GM13976 (cell line): ENCODE results near the gene KLHL28.

Source experiments
- DNase-seq: peaks from one replicate; pipeline ENCODE4 v3.0.0; 2012; ENCODE audit warnings: low spot score
- in situ Hi-C: fragments of 300-500 bp; cut with MboI; formaldehyde crosslinking; loops from one replicate; pipeline ENCODE4 v1.12.0; 2022; ENCODE audit warnings: low sequenced_read_pairs, mixed read lengths, inconsistent platforms; ENCODE audit not compliant: unreplicated experiment
- TF ChIP-seq, protein P1 (sequence below): IDR thresholded peaks from 2 replicates; pipeline ENCODE4 v1.5.1; 2012; ENCODE audit warnings: borderline replicate concordance, mild to moderate bottlenecking; ENCODE audit not compliant: insufficient read depth; ENCODE audit errors: extremely low read depth, missing control alignments, control extremely low read depth

KLHL28 gene

DNA sequence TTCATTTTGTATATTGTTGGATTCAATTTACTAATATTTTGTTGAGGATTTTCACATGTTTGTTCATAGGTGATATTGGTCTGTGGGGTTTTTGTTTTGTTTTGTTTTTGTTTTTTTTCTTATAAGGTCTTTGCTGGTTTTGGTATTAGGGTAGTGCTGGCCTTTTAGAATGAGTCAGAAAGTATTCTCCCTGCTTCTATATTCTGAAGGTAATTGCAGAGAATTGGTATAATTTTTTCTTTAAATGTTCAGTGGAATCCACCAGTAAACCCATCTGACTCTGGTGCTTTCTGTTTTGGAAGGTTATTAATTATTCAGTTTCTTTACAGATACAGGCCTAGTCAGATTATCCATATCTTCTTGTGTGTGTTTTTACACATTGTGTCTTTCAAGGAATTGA, 9.2 kb upstream of the KLHL28 start:
- TF ChIP-seq, protein P1, sequence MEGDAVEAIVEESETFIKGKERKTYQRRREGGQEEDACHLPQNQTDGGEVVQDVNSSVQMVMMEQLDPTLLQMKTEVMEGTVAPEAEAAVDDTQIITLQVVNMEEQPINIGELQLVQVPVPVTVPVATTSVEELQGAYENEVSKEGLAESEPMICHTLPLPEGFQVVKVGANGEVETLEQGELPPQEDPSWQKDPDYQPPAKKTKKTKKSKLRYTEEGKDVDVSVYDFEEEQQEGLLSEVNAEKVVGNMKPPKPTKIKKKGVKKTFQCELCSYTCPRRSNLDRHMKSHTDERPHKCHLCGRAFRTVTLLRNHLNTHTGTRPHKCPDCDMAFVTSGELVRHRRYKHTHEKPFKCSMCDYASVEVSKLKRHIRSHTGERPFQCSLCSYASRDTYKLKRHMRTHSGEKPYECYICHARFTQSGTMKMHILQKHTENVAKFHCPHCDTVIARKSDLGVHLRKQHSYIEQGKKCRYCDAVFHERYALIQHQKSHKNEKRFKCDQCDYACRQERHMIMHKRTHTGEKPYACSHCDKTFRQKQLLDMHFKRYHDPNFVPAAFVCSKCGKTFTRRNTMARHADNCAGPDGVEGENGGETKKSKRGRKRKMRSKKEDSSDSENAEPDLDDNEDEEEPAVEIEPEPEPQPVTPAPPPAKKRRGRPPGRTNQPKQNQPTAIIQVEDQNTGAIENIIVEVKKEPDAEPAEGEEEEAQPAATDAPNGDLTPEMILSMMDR = no peak
- no peak for DNase-seq
- in situ Hi-C loops = no loop called here

DNA sequence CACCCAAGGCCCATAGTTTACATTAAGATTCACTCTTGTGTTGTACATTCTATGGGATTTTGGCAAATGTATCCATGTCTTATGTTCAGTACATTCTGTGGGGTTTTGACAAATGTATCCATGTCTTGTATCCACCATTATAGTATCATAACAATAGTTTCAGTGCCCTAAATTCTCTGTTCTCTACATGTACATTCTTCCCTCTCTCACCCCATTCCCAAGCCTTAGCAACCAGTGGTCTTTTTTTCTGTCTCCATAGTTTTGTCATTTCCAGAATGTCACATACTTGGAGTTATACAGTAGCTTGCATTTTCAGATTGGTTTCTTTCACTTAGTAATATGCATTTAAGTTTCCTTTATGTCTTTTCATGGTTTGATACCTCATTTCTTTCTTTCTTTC, 7.0 kb upstream of the KLHL28 start:
- in situ Hi-C loops = no loop called here
- no peak for DNase-seq
- TF ChIP-seq, protein P1 = no peak

DNA sequence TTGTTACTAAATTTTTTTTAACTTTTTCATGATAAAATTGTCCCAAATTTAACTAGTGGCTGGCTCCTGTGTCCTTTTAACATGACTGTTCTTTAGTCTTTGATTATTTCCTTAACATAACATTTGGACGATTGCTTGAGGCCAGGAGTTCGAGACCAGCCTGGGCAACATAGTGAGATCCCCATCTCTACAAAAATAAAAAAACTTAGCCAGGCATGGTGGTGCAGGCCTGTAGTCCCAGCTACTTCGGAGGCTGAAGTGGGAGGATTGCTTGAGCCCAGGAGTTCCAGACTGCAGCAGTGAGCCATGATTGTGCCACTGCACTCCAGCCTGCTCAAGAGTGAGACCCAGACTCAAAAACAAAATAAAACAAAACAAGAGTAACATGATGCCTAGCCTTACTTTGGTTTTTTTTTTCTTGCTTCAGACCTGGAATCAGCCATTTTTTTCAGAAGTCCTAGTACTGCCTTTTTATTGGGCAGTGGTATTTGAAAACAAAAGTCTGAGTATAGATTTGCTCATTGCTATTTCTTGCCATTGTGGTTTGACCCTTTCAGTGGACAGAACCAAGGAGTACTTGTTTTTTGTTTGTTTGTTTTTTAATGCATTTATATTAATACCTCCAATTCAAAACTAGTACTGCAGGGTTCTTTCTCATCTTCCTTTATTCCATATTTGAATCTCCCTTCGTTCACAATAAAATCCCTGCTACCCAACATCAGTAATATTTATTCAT, 5.0 kb upstream of the KLHL28 start:
- in situ Hi-C loops = no loop called here
- DNase-seq = no peak
- TF ChIP-seq, protein P1 = no peak

DNA sequence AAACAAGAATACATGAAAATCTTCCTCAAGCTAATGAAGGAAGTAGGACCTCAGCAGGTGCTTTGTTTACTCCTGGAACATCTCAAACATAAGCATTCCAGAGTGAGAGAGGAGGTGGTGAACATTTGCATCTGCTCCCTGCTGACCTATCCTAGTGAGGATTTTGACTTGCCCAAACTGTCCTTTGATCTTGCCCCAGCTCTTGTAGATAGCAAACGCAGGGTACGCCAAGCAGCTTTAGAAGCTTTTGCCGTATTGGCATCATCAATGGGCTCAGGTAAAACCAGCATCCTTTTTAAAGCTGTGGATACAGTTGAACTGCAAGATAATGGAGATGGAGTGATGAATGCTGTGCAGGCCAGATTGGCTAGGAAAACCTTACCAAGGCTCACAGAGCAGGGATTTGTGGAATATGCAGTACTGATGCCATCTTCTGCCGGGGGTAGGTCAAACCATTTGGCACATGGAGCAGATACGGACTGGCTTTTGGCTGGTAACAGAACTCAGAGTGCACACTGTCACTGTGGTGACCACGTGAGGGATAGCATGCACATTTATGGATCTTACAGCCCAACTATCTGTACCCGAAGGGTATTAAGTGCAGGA, 2.1 kb upstream of the KLHL28 start:
- no peak for DNase-seq
- TF ChIP-seq, protein P1 = no peak
- in situ Hi-C loops = no loop called here

DNA sequence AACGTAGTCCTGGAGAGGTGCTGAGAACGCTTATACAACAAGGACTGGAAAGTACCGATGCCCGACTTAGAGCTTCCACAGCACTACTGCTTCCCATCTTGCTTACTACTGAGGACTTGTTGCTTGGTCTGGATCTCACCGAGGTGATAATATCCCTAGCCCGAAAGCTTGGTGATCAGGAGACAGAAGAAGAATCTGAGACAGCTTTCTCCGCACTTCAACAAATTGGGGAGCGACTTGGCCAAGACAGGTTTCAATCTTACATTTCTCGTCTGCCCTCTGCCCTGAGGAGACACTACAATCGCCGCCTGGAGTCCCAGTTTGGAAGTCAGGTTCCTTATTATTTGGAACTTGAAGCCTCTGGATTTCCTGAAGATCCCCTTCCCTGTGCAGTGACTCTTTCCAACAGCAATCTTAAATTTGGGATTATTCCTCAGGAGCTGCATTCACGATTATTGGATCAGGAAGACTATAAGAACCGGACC, 1.3 kb upstream of the KLHL28 start:
- in situ Hi-C loops = no loop called here
- TF ChIP-seq, protein P1 = no peak
- DNase-seq = no peak

DNA sequence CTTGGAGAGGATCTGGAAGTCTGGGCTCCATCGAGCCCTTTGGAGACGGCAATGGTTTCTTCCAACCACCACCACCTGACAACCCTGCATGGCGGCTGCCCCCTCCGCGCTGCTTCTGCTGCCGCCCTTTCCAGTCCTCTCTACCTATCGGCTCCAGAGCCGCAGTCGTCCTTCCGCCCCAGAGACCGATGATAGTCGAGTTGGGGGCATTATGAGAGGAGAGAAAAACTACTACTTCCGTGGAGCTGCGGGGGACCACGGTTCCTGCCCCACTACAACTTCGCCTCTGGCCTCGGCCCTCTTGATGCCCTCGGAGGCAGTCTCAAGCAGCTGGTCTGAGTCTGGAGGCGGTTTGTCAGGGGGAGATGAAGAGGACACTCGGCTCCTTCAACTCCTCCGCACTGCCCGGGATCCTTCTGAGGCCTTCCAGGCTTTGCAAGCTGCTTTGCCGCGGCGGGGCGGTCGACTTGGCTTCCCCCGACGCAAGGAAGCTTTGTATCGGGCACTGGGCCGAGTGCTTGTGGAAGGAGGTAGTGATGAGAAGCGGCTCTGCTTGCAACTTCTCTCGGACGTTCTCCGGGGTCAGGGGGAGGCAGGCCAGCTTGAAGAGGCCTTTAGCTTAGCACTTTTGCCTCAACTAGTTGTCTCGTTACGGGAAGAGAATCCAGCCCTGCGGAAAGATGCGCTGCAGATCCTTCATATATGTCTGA, 742 bp upstream of the KLHL28 start:
- TF ChIP-seq, protein P1 = no peak
- DNase-seq = no peak
- in situ Hi-C loops = no loop called here
